HG02885 (cell line): ENCODE measurements around the gene RGMB.

ENCODE experiments used
- ATAC-seq: cut with Tn5 transposase; IDR thresholded peaks from one replicate; pipeline ENCODE4 v1.9.1; 2021; ENCODE audit warnings: mild to moderate bottlenecking; ENCODE audit not compliant: unreplicated experiment, poor library complexity

RGMB gene

DNA sequence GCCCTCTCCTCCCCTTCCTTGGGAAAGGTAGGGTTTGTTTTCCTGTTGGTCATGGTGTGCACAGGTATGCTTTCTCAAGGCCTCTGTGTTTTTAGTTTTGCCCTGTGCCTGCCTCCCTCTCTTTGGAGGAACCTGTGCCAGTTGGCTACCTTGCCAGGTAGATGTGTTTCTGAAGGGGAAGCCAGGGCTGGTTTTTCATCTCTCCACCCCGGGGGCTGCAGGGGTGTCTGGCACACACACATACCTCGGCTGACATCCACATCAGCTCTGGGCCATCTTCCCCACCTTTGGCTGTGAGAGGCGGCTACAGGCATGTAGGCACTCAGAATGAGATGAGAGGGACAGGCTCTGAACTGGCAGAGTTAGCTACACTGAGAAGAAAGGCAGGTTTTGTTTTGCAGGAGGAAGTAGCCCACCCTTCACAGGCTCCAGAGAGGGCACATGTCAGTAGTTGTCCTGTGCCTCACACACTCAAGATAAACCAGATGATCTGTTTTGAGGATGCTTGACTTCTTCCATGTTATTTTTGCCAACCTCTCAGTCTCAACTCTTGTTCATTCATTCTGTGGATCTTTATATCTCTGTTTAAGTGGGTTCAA, 9.7 kb downstream of the RGMB start:
- no peak for ATAC-seq

DNA sequence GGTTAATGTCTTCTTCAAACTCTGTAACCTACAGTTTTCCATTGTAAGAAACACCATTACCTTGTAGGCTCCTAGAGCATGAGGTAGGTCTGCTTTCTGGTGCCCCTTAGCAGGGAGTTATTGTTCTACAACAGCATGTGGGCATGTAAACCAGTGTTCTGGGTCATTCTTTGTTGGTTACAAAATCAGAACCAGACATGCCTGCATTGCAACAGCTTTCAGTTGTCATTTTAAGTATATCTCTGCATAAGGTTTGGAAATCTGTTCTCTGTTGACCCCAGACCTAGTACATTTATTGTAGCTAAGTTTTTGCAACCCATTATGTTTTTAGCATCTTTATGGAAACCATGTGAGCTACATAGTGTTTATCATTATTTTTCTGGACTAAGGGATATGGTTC, 10.9 kb downstream of the RGMB start:
- no peak for ATAC-seq

DNA sequence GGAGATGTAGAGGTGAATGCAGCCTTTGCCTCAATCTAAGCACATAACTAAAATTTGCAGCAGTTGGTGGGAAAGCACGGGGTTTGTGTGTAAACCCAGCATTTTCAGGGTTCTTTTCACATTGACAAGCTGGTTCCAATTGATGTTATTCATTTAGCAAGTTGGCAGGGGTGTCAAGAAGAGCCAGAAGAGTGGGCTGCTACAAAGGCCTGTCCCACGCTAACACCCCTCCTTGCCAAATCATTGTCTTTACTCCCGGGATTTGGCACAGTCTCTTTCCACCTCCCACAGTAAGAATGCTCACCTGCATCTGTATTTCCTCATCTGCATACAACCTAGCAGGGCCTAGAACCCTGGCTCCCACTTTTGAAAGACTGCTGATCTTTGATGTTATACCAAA, 11.8 kb downstream of the RGMB start:
- no peak for ATAC-seq

DNA sequence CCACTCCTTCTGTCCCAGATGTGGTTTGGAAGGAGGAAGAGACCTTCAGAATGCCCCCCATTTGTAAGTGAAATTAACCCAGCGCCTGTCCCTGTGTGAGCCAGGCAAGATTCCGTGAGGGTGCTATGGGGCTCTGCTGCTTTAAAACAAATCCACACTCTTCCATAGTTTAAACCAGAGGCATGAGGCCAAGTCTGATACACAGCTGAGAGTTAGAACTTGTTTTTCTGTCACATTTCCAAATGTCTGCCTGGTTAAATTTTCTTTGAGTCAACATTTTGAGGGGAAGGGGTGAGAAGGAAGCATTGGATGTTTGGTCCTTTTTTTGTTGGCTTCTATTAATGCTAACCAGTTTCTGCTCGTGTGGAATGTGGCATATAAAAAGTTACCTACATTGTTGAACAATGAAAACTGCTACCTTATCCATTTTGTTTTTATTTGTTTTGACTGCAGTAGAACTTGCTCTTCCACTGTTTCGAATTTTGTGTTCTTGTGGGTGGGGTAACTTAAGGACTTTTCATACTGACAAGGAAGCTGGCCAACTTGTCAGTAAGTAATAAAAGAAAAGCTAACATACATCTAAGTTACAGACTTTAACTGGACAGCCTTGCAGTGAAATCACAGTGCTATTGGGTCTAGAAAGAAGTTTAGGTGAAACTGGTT, 12.9 kb downstream of the RGMB start:
- no peak for ATAC-seq

DNA sequence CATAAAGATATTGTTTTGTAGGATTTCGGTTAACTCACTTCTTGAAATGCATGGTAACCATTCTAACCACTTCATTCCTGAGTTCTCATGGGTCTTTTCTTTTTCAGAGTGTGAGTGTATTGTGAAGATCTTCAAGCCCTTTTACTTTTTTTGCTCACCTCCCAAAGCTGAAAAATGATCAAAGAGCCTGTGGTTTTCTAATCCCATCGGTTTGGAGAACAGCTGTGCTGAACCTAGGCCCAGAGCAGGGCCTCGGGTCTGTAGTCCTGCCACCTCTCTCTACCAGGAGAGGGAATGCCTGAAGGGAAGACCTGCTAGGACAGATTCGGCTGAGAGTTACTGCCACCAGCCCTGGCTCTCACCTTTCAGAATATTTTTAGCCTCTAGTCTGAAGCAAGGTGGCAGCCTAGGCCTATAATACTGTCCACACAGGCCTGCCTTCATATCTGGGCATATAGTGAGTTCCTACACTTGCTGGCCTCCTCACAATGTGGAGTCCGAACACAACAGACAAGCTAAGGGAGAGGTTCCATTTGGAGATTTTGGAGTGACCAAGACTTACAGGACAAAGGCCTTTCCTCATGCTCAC, 13.8 kb downstream of the RGMB start:
- ATAC-seq: no peak

DNA sequence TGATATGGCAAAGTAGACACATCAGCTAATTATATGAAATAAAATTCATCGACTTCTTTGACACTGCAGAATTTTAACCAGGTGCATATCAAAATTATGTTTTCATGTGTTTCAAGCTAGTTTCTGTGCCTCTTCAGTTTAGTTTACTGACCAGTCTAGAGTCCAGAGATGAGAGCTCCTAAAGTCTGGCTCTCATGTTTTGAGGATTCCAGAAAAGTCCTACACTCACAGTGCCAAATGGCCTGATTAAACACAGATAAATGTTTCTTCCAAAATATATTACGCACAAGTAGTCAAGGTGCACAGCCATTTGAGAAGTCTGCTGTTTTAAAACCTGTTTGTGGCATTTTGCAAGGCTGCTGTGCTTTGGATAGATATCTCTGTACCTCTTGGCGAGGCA, 15.6 kb downstream of the RGMB start:
- no peak for ATAC-seq

DNA sequence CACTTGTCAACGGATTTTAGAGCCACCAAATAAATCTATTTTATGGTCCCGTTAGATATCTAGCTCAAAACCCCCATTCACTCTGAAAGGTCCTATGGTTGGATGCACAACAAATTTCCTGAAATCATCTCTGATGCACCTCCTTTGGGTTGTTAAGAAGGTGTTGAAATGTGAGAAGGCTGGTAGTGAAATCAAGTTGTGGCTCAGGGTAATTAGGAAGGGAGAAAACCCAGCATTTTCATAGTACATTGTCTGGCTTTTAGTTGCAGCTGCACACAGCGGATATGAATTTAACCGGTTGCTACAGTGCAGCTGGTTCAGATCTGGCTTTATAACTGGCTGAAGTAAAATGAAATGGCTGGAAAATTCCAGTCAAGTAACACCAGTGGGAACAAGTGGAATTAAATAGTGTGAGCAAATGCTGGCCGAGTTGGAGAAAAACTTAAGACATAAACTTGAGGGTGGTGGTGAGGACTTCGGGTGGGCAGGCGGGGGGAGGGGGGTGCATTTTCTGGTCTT, 17.6 kb downstream of the RGMB start:
- ATAC-seq: no peak

DNA sequence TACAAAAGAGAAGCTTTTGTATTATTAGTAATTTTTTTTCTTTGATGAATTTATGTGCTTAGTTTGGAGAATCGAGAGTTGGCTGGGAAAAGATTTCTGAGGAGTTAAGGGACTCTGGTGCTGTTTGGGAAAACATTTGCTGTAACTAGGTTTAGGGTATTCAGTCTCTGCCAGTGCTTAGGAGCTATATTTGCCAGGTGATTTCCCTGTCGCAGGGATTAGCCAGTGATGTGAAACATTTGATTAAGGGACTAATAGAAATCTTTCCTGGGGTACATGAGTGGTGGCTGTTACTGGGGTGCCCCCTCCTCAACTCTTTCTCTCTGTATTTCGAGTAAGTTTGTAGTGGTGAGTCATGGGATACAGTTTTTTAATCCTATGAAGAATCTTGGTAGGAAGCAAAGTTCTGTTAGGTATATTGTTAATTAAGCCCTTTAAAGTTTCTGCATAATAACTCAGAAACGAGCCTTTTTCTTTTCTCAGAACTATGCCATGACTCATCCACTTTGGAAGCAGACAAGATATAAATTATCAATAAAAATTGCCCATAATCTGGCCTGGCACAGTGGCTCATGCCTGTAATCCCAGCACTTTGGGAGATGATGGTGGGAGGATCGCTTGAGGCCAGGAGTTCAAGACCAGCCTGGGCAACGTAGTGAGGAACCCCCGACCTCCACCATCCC, 18.6 kb downstream of the RGMB start:
- ATAC-seq: no peak

DNA sequence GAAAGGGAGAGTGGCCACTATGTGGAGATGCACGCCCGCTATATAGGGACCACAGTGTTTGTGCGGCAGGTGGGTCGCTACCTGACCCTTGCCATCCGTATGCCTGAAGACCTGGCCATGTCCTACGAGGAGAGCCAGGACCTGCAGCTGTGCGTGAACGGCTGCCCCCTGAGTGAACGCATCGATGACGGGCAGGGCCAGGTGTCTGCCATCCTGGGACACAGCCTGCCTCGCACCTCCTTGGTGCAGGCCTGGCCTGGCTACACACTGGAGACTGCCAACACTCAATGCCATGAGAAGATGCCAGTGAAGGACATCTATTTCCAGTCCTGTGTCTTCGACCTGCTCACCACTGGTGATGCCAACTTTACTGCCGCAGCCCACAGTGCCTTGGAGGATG, 19.8 kb downstream of the RGMB start:
- ATAC-seq: no peak

DNA sequence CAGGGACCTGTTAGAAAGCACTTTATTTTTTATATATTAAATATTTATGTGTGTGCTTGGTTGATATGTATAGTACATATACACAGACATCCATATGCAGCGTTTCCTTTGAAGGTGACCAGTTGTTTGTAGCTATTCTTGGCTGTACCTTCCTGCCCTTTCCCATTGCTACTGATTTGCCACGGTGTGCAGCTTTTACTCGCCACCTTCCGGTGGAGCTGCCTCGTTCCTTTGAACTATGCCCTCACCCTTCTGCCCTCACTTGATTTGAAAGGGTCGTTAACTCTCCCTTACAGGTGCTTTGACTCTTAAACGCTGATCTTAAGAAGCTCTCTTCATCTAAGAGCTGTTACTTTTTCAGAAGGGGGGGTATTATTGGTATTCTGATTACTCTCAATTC, 20.5 kb downstream of the RGMB start:
- no peak for ATAC-seq

DNA sequence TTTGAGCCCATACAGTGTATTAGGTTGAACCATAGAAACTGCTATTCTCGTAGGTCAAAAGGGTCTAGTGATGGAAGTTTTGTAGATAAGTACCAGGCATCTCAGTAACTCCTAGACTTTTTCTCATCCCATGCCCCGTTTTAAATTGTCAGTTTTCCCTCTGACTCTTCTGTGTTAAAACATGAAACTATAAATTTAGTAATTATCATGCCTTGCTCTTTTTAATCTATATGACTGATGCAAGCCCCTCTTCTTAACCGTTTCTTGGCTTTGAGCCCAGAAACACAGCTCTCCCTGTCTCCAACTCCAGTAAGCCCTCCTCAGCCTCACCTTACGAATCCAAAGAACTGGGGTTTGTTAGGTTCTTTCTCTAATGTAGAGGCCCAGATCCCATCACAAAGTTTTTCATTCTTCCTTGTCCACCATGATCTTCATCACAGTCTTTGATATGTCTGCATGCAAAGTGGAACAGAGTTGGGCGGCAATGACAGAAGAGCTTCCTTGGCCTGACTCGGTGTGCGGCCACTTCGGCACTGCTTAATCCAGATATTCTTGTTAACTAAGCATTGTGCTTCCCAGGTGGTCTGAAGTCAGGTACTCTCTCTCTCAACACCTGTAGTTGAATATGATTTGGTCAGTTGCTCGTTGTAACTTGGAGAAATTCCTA, 21.1 kb downstream of the RGMB start:
- no peak for ATAC-seq

DNA sequence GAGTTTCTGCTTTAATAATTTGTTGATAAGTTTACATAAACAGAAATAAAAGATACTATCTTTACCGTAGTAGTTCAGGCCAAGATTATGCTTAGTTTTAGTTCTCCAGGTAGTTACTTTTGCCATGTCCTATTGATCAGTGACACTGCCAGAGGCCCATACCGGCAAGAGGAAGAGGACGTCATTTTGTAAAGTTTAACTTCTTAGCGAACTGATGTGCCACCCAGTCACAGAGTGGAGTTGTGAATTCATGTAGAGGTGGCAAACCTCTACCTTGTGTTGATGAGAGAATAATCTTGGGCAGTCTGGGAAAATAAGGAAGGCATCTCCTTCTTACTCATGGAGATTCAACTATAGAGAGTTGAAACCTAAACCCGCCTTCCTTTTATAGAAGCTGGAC, 21.8 kb downstream of the RGMB start:
- ATAC-seq: no peak

DNA sequence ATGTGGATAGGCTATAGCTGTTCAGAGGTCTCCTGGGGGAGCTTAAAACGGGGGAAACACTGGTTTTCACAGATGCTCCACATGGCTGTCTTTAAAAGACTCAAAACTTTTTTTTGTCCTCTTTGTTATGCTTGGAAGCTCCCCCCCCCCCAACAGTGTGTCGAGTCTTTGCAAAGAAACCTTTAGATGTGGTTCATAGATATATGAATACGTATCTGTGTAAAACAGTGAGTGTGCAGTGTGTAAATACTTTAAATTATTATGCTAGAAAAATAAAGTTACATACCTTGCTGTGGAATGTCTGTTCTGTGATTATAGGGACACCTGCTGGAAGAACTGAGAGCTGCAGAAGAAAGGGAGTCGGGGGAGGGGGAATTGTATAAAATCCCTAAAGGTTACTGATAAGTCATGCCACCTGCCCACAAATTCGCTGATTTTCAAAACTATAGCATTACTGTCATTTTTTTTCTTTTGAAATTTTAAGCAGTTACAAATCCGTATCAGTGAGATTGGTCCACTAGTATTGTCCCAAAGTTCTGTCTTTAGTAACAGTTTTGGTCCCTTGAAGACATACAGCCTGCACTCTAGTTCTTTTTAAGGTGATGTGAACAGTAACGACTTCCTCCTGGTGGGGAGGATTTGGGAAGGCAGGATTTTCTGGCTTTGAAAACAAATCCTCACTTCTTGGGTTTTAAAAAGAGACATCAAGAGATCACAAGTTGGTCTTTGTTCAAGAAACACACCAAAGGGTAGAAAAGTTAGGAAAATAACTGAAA, 22.9 kb downstream of the RGMB start:
- ATAC-seq: peak; percentile 90

DNA sequence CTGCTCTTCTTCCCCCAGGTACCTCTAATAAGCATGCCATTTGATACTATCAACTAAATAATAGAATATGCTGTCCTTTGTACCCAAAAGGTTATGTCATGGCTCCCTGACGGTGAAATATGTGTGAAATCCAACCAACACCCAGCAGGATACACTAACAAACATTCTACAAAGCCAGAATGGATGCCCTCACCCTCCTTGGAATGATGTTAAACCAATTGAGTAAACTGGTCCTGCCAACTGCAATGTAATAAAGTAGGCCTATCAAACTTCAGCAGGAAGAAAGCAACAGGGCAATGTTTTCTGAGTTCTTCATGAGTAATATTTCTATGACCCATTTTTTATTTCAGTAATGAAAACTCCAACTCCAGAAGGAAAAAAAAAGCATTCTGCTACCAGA, 24.9 kb downstream of the RGMB start:
- ATAC-seq: no peak

DNA sequence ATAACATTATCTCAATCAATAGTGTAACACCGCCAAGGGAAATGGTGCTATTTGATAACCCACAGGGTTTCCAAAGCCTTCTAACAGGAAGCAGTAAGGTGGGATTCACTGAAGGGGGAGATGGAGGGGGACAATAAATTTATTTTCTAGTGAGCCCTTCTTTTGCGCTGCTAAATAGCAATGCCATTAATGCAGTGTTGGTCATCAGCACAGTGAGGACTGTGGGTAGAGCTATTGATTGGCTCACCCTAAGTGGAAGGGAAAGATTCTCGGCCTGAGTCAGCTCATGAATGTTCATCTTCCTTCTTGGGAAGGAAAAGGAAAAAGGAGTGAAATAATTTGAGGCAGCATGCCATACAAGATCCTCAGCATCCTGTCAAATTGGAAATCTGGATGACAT, 25.4 kb downstream of the RGMB start:
- no peak for ATAC-seq

DNA sequence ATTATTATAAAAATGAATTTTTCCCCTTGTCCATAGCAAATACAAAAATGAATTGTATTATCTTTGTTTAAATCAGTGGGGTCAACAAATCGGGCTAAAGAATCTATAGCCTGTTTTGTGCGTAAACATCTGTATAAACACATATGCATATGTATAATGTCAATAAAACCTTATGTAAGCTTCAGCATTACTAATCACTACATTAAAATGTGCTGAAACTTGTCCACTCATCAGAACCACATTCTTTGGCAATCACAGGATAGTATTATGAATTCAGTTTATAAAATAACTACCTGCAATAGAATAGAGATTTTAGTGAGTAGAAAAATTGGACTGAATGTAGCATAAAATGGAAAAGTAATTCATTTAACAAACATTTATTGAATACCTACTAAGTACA, 30.6 kb downstream of the RGMB start:
- no peak for ATAC-seq

DNA sequence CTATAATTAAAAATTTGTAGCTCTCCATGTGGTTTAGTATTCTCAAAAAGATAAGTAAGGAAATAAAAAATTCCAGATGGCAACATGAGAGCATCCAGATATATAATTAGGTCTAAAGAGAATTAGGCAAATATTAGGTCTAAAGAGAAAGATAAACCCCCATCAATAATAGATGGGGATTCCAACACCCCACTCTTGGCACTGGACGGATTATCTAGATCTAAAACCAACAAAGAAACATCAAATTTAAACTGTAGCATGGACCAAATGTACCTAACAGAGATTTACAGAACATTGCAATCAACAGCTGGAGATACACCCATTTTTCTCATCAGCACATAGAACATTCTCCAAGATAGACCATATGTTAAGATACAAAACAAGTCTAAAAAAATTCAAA, 31.6 kb downstream of the RGMB start:
- ATAC-seq: no peak

DNA sequence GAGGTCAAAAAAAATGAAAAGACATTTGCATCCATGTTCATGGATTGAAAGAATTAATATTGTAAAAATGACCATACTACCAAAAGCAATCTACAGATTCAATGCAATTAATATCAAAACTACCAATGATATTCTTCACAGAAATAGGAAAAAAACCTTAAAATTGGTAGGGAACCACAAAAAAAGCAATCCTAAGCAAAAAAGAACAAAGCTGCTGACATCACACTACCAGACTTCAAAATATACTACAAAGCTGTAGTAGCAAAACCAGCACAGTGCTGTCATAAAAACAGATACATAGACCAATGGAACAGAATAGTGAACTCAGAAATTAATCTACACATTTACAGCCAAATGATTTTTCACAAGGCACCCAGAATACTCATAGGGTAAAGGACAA, 34.3 kb downstream of the RGMB start:
- ATAC-seq: no peak

DNA sequence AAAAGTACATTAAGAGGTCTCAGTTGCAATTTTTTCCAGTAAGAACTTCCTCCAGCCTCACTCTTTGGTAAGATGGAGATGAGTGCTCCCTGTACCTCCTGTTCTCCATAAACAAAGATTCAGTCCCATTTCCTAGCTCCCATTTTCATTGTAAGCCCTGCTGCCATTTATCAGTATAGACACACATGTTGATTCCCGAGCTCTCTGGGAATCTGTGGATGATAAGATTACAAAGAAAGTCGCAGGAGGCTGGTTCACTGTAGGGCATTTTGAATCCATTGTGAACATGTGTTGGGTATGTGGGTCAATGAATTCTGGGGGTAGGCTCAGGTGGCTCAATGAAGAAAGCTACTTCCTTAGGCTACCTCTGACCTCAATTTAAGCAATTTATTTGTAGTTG, 36.7 kb downstream of the RGMB start:
- ATAC-seq: no peak

DNA sequence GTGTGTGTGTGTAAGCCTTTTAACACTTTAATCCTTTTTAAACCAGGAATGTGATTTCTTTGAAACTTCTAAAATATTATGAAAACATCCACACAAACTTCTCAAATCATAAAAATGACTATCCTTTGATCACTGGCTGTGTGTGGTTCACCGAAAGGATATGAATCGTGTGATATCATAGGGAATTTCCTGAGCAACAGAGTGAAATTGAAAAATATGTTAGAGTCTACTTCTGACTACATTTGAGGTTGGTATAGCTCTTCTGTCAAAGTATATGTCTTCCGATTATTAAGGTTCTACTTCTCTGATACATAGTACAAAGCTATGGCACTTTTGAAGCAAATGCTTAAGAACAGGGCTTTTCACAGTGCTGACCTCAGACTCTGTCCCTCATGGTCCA, 40.3 kb downstream of the RGMB start:
- peak; percentile 83 for ATAC-seq
